ENCODE measurements around the gene REEP1. TPM values are rescaled to one million over a fixed set of nuclear protein-coding genes. Genes with fewer than 3 reads are reported as not detected.

REEP1 gene
- total RNA-seq, 1 donor from 2014 or later = 12.0 TPM

DNA sequence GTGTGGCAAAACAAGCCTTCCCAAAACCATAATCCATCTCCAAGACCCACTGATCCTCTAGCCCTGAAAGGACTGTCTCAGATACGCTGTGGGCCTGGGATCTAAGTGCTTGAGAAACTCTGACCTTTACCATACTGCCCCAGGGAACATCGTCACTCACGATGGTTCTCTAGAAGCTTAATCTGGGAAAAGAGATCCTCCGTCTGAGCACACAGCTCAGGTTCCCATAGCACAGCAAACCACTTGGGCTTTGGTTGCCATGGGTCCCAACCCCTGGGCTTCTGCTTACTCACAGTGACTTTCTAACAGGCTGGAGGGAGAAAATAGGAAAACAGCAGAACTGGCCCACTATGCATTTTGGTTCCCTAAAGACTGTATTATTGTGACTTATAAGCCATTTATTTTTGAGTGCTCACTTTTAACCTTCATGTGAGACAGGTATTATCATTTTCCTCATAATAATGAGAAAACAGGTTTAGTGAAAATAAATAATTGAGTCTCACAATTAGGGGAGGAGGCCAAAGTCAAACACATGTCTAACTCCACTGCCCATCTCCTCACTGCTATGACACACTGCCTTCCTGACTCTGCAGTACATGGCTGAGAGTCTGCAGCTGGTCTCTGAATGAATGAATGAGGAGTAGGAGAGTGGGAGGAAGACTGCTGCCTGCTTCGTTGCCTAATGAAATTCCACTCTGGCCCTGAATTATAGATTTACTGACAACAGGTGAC is 46.7 kb downstream of the REEP1 start:
- Mint-ChIP-seq H3K27me3 (no peaks in the 10 kb centered on the region), H3K9me3 (ENCODE audit: low read depth) (no peaks in the 10 kb centered on the region), H3K36me3 (ENCODE audit: insufficient read depth) (no peaks in the 10 kb centered on the region), H3K4me3 (ENCODE audit: low read depth) (no peak overlapping the region), H3K4me1 (ENCODE audit: low read depth) (peaks cover 2% of the 10 kb centered on the region), H3K27ac (peak overlapping the region; percentile 56)
- no peak for DNase-seq (ENCODE audit: low spot score, unreplicated experiment)
- no peak for TF ChIP-seq CTCF (IDR thresholded peaks at IDR 0.05; ENCODE audit: unreplicated experiment)

GRCh38 chr2:86286516-86286915 is 50.9 kb downstream of the REEP1 start:
- Mint-ChIP-seq H3K36me3 (ENCODE audit: insufficient read depth) (no peaks in the 10 kb centered on the region), H3K9me3 (ENCODE audit: low read depth) (no peaks in the 10 kb centered on the region), H3K27me3 (peaks cover 3% of the 10 kb centered on the region), H3K4me3 (ENCODE audit: low read depth) (no peak overlapping the region), H3K27ac (no peak overlapping the region), H3K4me1 (ENCODE audit: low read depth) (peaks cover 16% of the 10 kb centered on the region)
- no peak for DNase-seq (ENCODE audit: low spot score, unreplicated experiment)
- no peak for TF ChIP-seq CTCF (IDR thresholded peaks at IDR 0.05; ENCODE audit: unreplicated experiment)

DNA sequence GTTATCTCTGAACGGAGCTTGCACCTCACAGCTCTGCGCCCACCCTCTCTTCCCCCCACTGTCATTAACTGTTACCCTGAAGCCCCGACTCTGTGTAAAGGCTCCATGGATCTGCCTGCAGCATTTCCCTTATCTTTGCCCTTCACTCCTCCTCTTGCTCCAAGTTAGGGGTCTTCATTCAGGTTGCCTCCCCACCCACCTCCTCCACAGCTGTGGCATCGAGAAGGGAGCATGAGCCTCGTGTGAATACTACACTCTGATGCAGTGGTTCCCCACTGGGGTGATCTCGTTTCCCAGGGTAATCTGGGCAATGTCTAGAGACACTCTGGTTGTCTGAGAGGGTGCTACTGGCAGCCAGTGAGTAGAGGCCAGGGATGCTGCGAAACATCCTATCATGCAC is 51.4 kb downstream of the REEP1 start:
- no peaks in the 10 kb centered on the region for H3K36me3 Mint-ChIP-seq (ENCODE audit: insufficient read depth)
- H3K9me3 Mint-ChIP-seq (ENCODE audit: low read depth) = no peaks in the 10 kb centered on the region

GRCh38 chr2:86285571-86285970 is 51.9 kb downstream of the REEP1 start:
- Mint-ChIP-seq H3K4me1 (ENCODE audit: low read depth) (peaks cover 16% of the 10 kb centered on the region), H3K9me3 (ENCODE audit: low read depth) (no peaks in the 10 kb centered on the region), H3K27ac (no peak overlapping the region), H3K36me3 (ENCODE audit: insufficient read depth) (no peaks in the 10 kb centered on the region), H3K4me3 (ENCODE audit: low read depth) (no peak overlapping the region), H3K27me3 (peaks cover 3% of the 10 kb centered on the region)
- no peak for TF ChIP-seq CTCF (IDR thresholded peaks at IDR 0.05; ENCODE audit: unreplicated experiment)
- no peak for DNase-seq (ENCODE audit: low spot score, unreplicated experiment)

More for the DNA sequence above, 51.4 kb downstream of the REEP1 start:
- Mint-ChIP-seq H3K27me3 (peaks cover 3% of the 10 kb centered on the region), H3K4me3 (ENCODE audit: low read depth) (no peak overlapping the region), H3K4me1 (ENCODE audit: low read depth) (peaks cover 16% of the 10 kb centered on the region), H3K27ac (no peak overlapping the region)
- DNase-seq (ENCODE audit: low spot score, unreplicated experiment) = no peak
- TF ChIP-seq CTCF (IDR thresholded peaks at IDR 0.05; ENCODE audit: unreplicated experiment) = no peak

DNA sequence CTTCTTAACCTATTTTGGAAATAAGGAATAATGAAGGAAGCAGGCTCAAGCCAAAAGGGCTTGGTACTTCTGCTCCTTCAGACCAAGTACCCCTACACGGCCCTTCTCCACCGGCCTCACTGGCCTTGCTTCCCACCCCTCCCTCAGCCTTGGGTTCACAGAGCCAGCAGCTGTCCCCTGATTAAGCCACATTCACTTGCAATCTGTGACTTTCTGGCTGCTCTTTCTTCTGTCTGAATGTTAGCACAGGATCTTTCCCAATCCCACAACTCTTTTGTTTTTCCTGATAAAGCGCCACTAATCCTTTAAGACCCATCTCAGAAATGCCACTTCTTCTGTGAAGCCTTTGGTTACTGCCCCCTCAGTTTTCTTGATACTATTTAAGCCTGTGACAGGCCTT is 52.4 kb downstream of the REEP1 start:
- no peak overlapping the region for H3K27ac Mint-ChIP-seq

More for the DNA sequence above, 52.4 kb downstream of the REEP1 start:
- Mint-ChIP-seq H3K36me3 (ENCODE audit: insufficient read depth) (no peaks in the 10 kb centered on the region), H3K27me3 (peaks cover 3% of the 10 kb centered on the region), H3K4me1 (ENCODE audit: low read depth) (peaks cover 16% of the 10 kb centered on the region), H3K4me3 (ENCODE audit: low read depth) (no peak overlapping the region), H3K9me3 (ENCODE audit: low read depth) (no peaks in the 10 kb centered on the region)
- DNase-seq (ENCODE audit: low spot score, unreplicated experiment) = no peak
- TF ChIP-seq CTCF (IDR thresholded peaks at IDR 0.05; ENCODE audit: unreplicated experiment) = no peak
